ENCODE results near the gene PTPRJ. TPM values are rescaled to one million over a fixed set of nuclear protein-coding genes. Genes with fewer than 3 reads are reported as not detected.
"Not testable (repeated sequence)": the region's sequence is repeated elsewhere in the genome, so short reads cannot be mapped to it uniquely, and the experiment has no call there.

PTPRJ gene
- 9.5 and 10.0 TPM in 2 replicates for total RNA-seq (2014; rRNA removed; shearing (Covaris generic))
- 4.1 and 4.5 TPM in 2 replicates for polyA plus RNA-seq (2016; fragmentation: Nextera tagmentation; extraction: Ambion mirVana)

DNA sequence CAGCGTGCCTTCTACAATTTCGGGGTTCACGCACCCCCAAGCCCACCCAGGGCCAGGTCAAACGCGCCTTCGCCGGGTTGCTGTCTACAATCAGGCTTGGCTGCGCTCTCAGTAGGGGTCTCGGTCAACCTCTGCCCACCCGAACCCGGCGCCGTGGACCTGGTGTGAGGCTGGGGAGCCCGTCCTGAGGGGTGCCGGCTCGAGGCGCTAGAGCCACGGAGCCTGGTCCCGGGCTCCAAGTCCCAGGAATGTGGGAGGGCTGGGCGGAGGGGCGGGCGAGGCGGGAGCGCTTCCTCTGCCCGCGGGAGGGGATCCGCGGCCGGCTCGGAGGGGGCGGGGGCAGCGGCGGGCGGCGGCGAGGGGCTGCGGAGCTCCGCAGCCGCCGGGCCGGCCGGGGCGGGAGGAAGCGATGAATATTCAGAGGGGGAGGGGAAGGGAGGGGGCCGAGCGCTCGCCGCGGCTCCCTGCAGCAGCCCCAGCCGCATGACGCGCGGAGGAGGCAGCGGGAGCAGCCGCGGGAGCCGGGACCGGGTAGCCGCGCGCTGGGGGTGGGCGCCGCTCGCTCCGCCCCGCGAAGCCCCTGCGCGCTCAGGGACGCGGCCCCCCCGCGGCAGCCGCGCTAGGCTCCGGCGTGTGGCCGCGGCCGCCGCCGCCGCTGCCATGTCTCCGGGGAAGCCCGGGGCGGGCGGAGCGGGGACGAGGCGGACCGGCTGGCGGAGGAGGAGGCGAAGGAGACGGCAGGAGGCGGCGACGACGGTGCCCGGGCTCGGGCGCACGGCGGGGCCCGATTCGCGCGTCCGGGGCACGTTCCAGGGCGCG lies at the start of gene PTPRJ:
Gene PTPRJ (plus strand): TSS at position 472 of the 819 bp plus-strand sequence. CDS start 354 bp downstream, outside the sequence.
- 3% methylated on average over 37 to 69 of the region's 111 CpGs for WGBS, 2 experiments (ENCODE audit: low coverage in 1 of 2, low lambda C conversion rate in 2 of 2, missing lambda C conversion rate in 2 of 2)
- in situ Hi-C loops (cut with MboI) = loop anchor here (10.0 kb wide), 1 partner anchor 135 kb away; no protein-coding TSS in a partner anchor

DNA sequence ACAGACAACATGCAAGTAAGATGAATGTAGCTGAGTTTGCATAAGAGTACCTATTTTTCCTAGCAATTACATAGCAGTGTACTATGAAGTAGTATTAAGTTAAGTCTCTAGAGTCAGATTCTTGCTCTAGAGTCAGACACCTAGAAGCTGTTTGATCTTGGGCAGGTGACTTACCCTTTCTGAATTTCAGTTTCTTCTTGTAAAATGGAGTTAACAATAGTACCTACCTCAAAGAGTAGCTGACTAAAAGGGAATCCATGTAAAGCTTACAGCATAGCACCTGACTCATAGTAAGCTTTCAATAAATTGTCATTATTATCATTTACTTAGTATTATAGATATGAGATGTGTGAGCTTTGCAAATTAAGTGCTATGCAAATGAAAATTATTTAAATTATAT lies 47.8 kb upstream of the PTPRJ start:
- DNase-seq = no peak
- in situ Hi-C loops (cut with MboI) = no loop called here

More for the DNA sequence above, at the start of gene PTPRJ:
- Histone ChIP-seq H4K20me1 (ENCODE audit: insufficient read depth) (no peaks in the 10 kb centered on the region), H3K4me1 (ENCODE audit: insufficient read depth) (peaks cover 29% of the 10 kb centered on the region), H3F3A (ENCODE audit: insufficient read depth) (peaks cover 19% of the 10 kb centered on the region), H2AFZ (peak within 1 kb of the TSS; percentile 75), H3K4me2 (ENCODE audit: unreplicated experiment) (peak within 1 kb of the TSS; percentile 84), H3K9ac (peak within 1 kb of the TSS; percentile 80), H3K4me3 (peak within 1 kb of the TSS; percentile 81), H3K36me3 (ENCODE audit: low read depth) (no peaks in the 10 kb centered on the region), H3K9me2 (ENCODE audit: insufficient read depth) (no peaks in the 10 kb centered on the region), H3K79me2 (ENCODE audit: insufficient read depth) (peaks cover 38% of the 10 kb centered on the region), H3K27me3 (replicated peaks; ENCODE audit: insufficient read depth) (no peaks in the 10 kb centered on the region), H3K27ac (no peak within 1 kb of the TSS), H3K9me3 (ENCODE audit: low read depth) (no peaks in the 10 kb centered on the region)
- TF ChIP-seq EZH2phosphoT487 (IDR thresholded peaks at IDR 0.05; ENCODE audit: insufficient read depth, low read depth) = no peak
- DNase-seq = peak; percentile 71

DNA sequence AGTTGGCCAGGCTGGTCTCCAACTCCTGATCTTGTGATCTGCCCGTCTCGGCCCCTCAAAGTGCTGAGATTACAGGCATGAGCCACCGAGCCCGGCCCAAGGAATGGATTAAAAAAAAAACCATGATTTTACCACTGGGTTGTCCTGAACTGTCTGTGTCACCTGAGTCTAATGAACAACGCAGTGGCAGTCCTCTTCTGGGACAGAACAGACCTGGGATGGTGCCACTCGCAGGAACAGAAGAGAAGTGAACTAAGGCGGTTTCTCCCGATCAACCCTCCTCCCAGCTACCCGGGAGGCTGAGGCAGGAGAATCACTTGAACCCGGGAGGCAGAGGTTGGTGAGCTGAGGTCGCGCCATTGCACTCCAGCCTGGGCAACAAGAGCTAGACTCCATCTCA lies 46.6 kb upstream of the PTPRJ start:
- H3K4me3 ChIP-seq; H3K36me3 ChIP-seq (ENCODE audit: low read depth); H3K9me2 ChIP-seq (ENCODE audit: insufficient read depth); H3K27ac ChIP-seq; H3K4me2 ChIP-seq (ENCODE audit: unreplicated experiment); H2AFZ ChIP-seq; H3K79me2 ChIP-seq (ENCODE audit: insufficient read depth); H3K9ac ChIP-seq; DNase-seq; in situ Hi-C loops (cut with MboI); H3K9me3 ChIP-seq (ENCODE audit: low read depth); H4K20me1 ChIP-seq (ENCODE audit: insufficient read depth); H3K27me3 ChIP-seq (replicated peaks; ENCODE audit: insufficient read depth): not testable (repeated sequence)
- H3F3A ChIP-seq (ENCODE audit: insufficient read depth) = peaks cover 19% of the 10 kb centered on the region
- WGBS, 2 experiments (ENCODE audit: low coverage in 1 of 2, low lambda C conversion rate in 2 of 2, missing lambda C conversion rate in 2 of 2) = 77% methylated on average over 12 of the region's 12 CpGs
- peaks cover 23% of the 10 kb centered on the region for H3K4me1 ChIP-seq (ENCODE audit: insufficient read depth)

More for the DNA sequence above, 47.8 kb upstream of the PTPRJ start:
- no peaks in the 10 kb centered on the region for H3K9me3 ChIP-seq (ENCODE audit: low read depth)
- H3K36me3 ChIP-seq (ENCODE audit: low read depth) = no peaks in the 10 kb centered on the region
- H3F3A ChIP-seq (ENCODE audit: insufficient read depth) = peaks cover 12% of the 10 kb centered on the region
- no peak overlapping the region for H3K4me3 ChIP-seq
- no peaks in the 10 kb centered on the region for H3K27me3 ChIP-seq (replicated peaks; ENCODE audit: insufficient read depth)
- H3K4me2 ChIP-seq (ENCODE audit: unreplicated experiment) = no peak overlapping the region
- TF ChIP-seq EZH2phosphoT487 (IDR thresholded peaks at IDR 0.05; ENCODE audit: insufficient read depth, low read depth) (no peak), EZH2 (IDR thresholded peaks at IDR 0.05; ENCODE audit: insufficient read depth, poor library complexity, severe bottlenecking) (no peak)
- H3K4me1 ChIP-seq (ENCODE audit: insufficient read depth) = peaks cover 14% of the 10 kb centered on the region
- peak overlapping the region; percentile 68 for H3K27ac ChIP-seq
- no peaks in the 10 kb centered on the region for H4K20me1 ChIP-seq (ENCODE audit: insufficient read depth)
- no peaks in the 10 kb centered on the region for H3K79me2 ChIP-seq (ENCODE audit: insufficient read depth)
- H2AFZ ChIP-seq = no peak overlapping the region
- H3K9ac ChIP-seq = peak overlapping the region; percentile 54; the same call in 1 of the 2 replicates
- H3K9me2 ChIP-seq (ENCODE audit: insufficient read depth) = no peaks in the 10 kb centered on the region

DNA sequence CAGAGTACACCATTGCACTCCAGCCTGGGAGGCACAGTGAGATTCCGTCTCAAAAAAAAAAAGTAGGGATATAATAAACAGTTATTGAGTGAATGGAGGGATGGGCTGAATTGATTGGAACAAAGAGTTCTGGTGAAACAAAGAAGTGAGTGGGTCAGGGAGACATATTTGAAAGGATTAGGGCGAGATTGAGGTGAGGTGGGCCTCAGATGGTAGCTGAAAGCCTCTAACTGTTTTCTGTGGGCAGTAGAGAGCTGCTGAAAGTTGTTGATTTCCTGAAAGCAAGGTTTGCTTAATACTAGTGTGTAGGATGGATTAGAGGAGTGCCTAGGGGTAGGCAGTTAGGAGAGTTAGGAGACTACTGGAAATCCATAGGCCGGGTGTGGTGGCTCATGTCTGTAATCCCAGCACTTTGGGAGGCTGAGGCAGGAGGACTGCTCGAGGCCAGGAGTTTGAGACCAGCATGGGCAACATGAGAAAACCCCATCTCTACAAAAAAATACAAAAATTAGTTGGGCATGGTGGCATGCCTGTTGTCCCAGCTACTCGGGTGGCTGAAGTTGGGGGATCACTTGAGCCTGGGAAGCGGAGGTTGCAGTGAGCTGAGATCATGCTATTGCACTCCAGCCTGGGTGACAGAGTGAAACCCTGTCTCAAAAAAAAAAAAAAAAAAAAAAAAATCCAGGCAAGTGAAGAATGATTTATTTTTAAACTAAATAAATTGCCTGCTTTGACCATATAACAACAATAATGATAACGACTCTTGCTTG lies 41.4 kb upstream of the PTPRJ start:
- no peaks in the 10 kb centered on the region for H3K79me2 ChIP-seq (ENCODE audit: insufficient read depth)
- no peaks in the 10 kb centered on the region for H3K9me3 ChIP-seq (ENCODE audit: low read depth)
- H3K4me1 ChIP-seq (ENCODE audit: insufficient read depth) = peaks cover 28% of the 10 kb centered on the region
- no peak overlapping the region for H3K4me2 ChIP-seq (ENCODE audit: unreplicated experiment)
- DNase-seq = no peak
- H4K20me1 ChIP-seq (ENCODE audit: insufficient read depth) = no peaks in the 10 kb centered on the region
- H2AFZ ChIP-seq = no peak overlapping the region
- TF ChIP-seq EZH2phosphoT487 (IDR thresholded peaks at IDR 0.05; ENCODE audit: insufficient read depth, low read depth) (no peak), EZH2 (IDR thresholded peaks at IDR 0.05; ENCODE audit: insufficient read depth, poor library complexity, severe bottlenecking) (no peak)
- in situ Hi-C loops (cut with MboI) = loop anchor here (5.0 kb wide), 1 partner anchor 168 kb away; no protein-coding TSS in a partner anchor
- peak overlapping the region; percentile 16; the same call in 1 of the 2 replicates for H3K27ac ChIP-seq
- no peak overlapping the region for H3K4me3 ChIP-seq
- peaks cover 7% of the 10 kb centered on the region for H3F3A ChIP-seq (ENCODE audit: insufficient read depth)
- WGBS, 2 experiments (ENCODE audit: low coverage in 1 of 2, low lambda C conversion rate in 2 of 2, missing lambda C conversion rate in 2 of 2) = 79 to 84% methylated on average over 7 of the region's 7 CpGs
- no peak overlapping the region for H3K9ac ChIP-seq
- H3K27me3 ChIP-seq (replicated peaks; ENCODE audit: insufficient read depth) = no peaks in the 10 kb centered on the region
- H3K9me2 ChIP-seq (ENCODE audit: insufficient read depth) = no peaks in the 10 kb centered on the region
- H3K36me3 ChIP-seq (ENCODE audit: low read depth) = no peaks in the 10 kb centered on the region
